IgD-negative memory B cell (primary cell): ENCODE data around the gene TRERF1. TPM values are rescaled to one million over a fixed set of nuclear protein-coding genes. Genes with fewer than 3 reads are reported as not detected.
"Not testable (repeated sequence)": the region's sequence is repeated elsewhere in the genome, so short reads cannot be mapped to it uniquely, and the experiment has no call there.

Experiments
- H3K27ac Mint-ChIP-seq, 3 donors: one replicate each; pipeline ENCODE4 v1.8.0; 2020 to 2022; ENCODE audit warnings: mild to moderate bottlenecking in 3 of 3, mixed read lengths in 3 of 3, moderate library complexity in 1 of 3
- H3K27me3 Mint-ChIP-seq: one replicate; pipeline ENCODE4 v1.8.0; 2021; ENCODE audit warnings: mixed read lengths
- H3K36me3 Mint-ChIP-seq: one replicate; pipeline ENCODE4 v1.8.0; 2020; ENCODE audit warnings: mild to moderate bottlenecking, mixed read lengths
- H3K4me1 Mint-ChIP-seq, 3 donors: one replicate each; pipeline ENCODE4 v1.8.0; 2020 to 2022; ENCODE audit warnings: mixed read lengths in 3 of 3, mild to moderate bottlenecking in 1 of 3
- H3K4me3 Mint-ChIP-seq, 4 donors: one replicate each; pipeline ENCODE4 v1.8.0; 2020 to 2022; ENCODE audit warnings: mild to moderate bottlenecking in 4 of 4, mixed read lengths in 4 of 4, moderate library complexity in 3 of 4
- H3K9me3 Mint-ChIP-seq, 3 donors: one replicate each; pipeline ENCODE4 v1.8.0; 2020 to 2021; ENCODE audit warnings: mixed read lengths in 3 of 3, mild to moderate bottlenecking in 1 of 3
- polyA plus RNA-seq: library from polyadenylated mRNA; unstranded; fragments of 300-500 nt; fragmentation: Illumina TruSeq; gene quantifications from one replicate; pipeline ENCODE4 v1.2.3, GENCODE V29; 2021

Gene TRERF1
- 1.6 TPM for polyA plus RNA-seq

GRCh38 chr6:42451333-42452170, at the start of gene TRERF1:
Gene TRERF1 (minus strand): TSS chr6:42451926. CDS start chr6:42269590, 182,336 bp downstream.
- peaks cover 18 to 36% (median 20%) of the 10 kb centered on the region in 3 donors for H3K4me1 Mint-ChIP-seq

GRCh38 chr6:42498473-42499128, 46.9 kb upstream of the TRERF1 start:
- H3K36me3 Mint-ChIP-seq, result peaks cover 2% of the 10 kb centered on the region
- no peak overlapping the region for H3K27ac Mint-ChIP-seq
- H3K4me3 Mint-ChIP-seq, result peak overlapping the region in 1 of 4 donors; percentile 24
- H3K4me1 Mint-ChIP-seq, result no peaks in the 10 kb centered on the region
- H3K9me3 Mint-ChIP-seq, result peaks cover 1 to 7% (median 4%) of the 10 kb centered on the region in 3 donors
- peaks cover 3% of the 10 kb centered on the region for H3K27me3 Mint-ChIP-seq

More at GRCh38 chr6:42451333-42452170, at the start of gene TRERF1:
- no peaks in the 10 kb centered on the region for H3K27me3 Mint-ChIP-seq
- H3K27ac Mint-ChIP-seq, result peak within 1 kb of the TSS; percentile 47 to 93 (median 55)
- H3K4me3 Mint-ChIP-seq, result peak within 1 kb of the TSS; percentile 84 to 99 (median 98)
- peaks cover 1% of the 10 kb centered on the region for H3K36me3 Mint-ChIP-seq
- no peaks in the 10 kb centered on the region for H3K9me3 Mint-ChIP-seq

GRCh38 chr6:42493914-42494539, 42.3 kb upstream of the TRERF1 start:
- Mint-ChIP-seq H3K36me3 (peaks cover 2% of the 10 kb centered on the region), H3K4me3 (no peak overlapping the region), H3K4me1 (no peaks in the 10 kb centered on the region), H3K27ac (no peak overlapping the region), H3K9me3 (peaks cover 0 to 7% (median 4%) of the 10 kb centered on the region in 3 donors), H3K27me3 (peaks cover 3% of the 10 kb centered on the region)

DNA sequence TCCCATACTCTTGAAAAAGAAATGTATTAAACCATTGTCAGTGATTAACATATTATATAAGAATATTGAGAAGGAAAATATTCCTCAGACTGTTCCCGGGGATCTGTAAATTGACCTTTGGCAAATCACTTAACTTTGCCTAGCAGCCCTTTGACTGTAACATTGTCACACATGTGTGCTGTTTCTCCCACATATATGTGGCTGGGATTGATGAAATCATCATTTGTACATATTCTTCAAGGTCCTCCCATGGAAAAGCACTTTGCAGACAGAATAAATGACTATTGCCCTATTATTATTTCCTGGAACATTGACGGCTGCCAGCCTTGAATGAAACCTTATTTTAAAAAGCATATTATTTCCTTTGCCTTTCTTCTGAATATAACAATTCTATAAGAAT, 36.4 kb upstream of the TRERF1 start:
- Mint-ChIP-seq H3K4me3 (no peak overlapping the region), H3K4me1 (no peaks in the 10 kb centered on the region), H3K27ac (no peak overlapping the region), H3K36me3 (no peaks in the 10 kb centered on the region), H3K9me3 (no peaks in the 10 kb centered on the region), H3K27me3 (no peaks in the 10 kb centered on the region)

- no peak overlapping the region for H3K4me3 Mint-ChIP-seq
- peaks cover 0 to 3% (median 0%) of the 10 kb centered on the region in 3 donors for H3K4me1 Mint-ChIP-seq
- H3K9me3 Mint-ChIP-seq, result no peaks in the 10 kb centered on the region
- no peaks in the 10 kb centered on the region for H3K36me3 Mint-ChIP-seq
- no peaks in the 10 kb centered on the region for H3K27me3 Mint-ChIP-seq
- H3K27ac Mint-ChIP-seq, result no peak overlapping the region
Observed at GRCh38 chr6:42484261-42484660, 32.5 kb upstream of the TRERF1 start.

DNA sequence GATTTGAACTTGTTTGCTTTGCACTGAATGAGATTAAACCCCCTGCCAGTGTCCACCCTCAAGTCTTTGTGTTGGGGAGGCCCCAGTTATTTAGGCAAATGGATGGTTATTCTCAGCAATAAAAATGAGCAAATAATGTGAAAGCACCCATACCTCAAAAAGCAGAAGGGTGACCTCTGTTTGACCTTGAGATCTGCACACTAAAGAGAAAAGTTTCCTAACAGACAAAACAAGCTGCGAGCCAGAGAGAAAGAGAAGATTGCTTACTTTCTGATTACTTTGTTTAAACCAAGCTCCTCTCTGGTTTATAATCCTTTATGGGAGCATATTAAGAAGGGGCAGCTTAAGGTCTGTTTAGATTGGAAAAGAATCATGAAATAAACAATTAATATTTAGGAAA, 30.4 kb upstream of the TRERF1 start:
- no peak overlapping the region for H3K4me3 Mint-ChIP-seq
- no peaks in the 10 kb centered on the region for H3K27me3 Mint-ChIP-seq
- H3K4me1 Mint-ChIP-seq, result peaks cover 0 to 3% (median 0%) of the 10 kb centered on the region in 3 donors
- no peak overlapping the region for H3K27ac Mint-ChIP-seq
- no peaks in the 10 kb centered on the region for H3K9me3 Mint-ChIP-seq
- no peaks in the 10 kb centered on the region for H3K36me3 Mint-ChIP-seq

- Mint-ChIP-seq H3K36me3 (peaks cover 5% of the 10 kb centered on the region), H3K4me1 (peaks cover 0 to 2% (median 0%) of the 10 kb centered on the region in 3 donors), H3K4me3 (no peak overlapping the region), H3K27me3 (peaks cover 3% of the 10 kb centered on the region), H3K27ac (no peak overlapping the region), H3K9me3 (peaks cover 5 to 19% (median 7%) of the 10 kb centered on the region in 3 donors)
Observed at GRCh38 chr6:42471714-42472113, 20.0 kb upstream of the TRERF1 start.

DNA sequence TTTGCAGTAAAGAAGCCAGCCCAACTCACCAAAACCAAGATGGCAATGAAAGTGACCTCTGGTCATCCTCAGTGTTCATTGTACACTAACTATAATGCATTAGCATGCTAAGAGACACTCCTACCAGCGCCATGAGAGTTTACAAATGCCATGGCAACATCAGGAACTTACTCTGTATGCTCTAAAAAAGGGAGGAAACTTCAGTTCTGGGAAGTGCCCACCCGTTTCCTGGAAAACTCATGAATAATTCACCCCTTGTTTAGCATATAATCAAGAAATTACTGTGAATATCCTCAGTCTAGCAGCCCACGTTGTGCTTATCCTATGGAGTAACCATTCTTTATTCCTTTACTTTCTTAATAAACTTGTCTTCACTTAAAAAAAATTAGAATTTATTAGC, 19.4 kb upstream of the TRERF1 start:
- H3K4me1 Mint-ChIP-seq, result peaks cover 0 to 2% (median 0%) of the 10 kb centered on the region in 3 donors
- peaks cover 5% of the 10 kb centered on the region for H3K36me3 Mint-ChIP-seq
- peaks cover 5 to 19% (median 7%) of the 10 kb centered on the region in 3 donors for H3K9me3 Mint-ChIP-seq
- H3K4me3 Mint-ChIP-seq, result no peak overlapping the region
- H3K27me3 Mint-ChIP-seq, result peaks cover 3% of the 10 kb centered on the region
- H3K27ac Mint-ChIP-seq, result no peak overlapping the region

GRCh38 chr6:42468273-42468672, 16.5 kb upstream of the TRERF1 start:
- H3K4me1 Mint-ChIP-seq, result no peaks in the 10 kb centered on the region
- peaks cover 5 to 19% (median 8%) of the 10 kb centered on the region in 3 donors for H3K9me3 Mint-ChIP-seq
- no peak overlapping the region for H3K27ac Mint-ChIP-seq
- peaks cover 5% of the 10 kb centered on the region for H3K36me3 Mint-ChIP-seq
- peaks cover 3% of the 10 kb centered on the region for H3K27me3 Mint-ChIP-seq
- no peak overlapping the region for H3K4me3 Mint-ChIP-seq

DNA sequence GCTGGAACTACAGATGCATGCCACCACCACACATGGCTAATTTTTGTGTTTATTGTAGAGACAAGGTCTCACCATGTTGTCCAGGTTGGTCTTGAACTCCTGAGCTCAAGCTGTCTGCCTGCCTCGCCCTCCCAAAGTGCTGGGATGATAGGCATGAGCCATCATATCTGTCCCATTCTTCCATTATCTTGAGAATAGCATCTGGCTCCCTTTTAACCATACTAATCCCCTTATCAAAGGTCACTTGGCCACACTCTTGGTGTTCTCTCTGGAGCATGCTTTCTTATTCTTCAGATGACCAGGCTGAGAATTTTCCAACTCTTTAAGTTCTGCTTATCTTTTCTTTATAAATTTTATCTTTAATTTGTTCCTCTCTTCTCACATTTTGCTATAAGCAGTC, 15.9 kb upstream of the TRERF1 start:
- H3K36me3 Mint-ChIP-seq, result peaks cover 5% of the 10 kb centered on the region
- peak overlapping the region in 1 of 3 donors; percentile 73 for H3K27ac Mint-ChIP-seq
- H3K4me1 Mint-ChIP-seq, result no peaks in the 10 kb centered on the region
- no peaks in the 10 kb centered on the region for H3K27me3 Mint-ChIP-seq
- peaks cover 5 to 19% (median 8%) of the 10 kb centered on the region in 3 donors for H3K9me3 Mint-ChIP-seq
- H3K4me3 Mint-ChIP-seq, result peak overlapping the region in 1 of 4 donors; percentile 61

GRCh38 chr6:42466470-42466869, 14.7 kb upstream of the TRERF1 start:
- H3K36me3 Mint-ChIP-seq, H3K4me3 Mint-ChIP-seq, H3K4me1 Mint-ChIP-seq, H3K27me3 Mint-ChIP-seq, H3K27ac Mint-ChIP-seq: not testable (repeated sequence)
- H3K9me3 Mint-ChIP-seq, result peaks cover 5 to 19% (median 8%) of the 10 kb centered on the region in 3 donors

DNA sequence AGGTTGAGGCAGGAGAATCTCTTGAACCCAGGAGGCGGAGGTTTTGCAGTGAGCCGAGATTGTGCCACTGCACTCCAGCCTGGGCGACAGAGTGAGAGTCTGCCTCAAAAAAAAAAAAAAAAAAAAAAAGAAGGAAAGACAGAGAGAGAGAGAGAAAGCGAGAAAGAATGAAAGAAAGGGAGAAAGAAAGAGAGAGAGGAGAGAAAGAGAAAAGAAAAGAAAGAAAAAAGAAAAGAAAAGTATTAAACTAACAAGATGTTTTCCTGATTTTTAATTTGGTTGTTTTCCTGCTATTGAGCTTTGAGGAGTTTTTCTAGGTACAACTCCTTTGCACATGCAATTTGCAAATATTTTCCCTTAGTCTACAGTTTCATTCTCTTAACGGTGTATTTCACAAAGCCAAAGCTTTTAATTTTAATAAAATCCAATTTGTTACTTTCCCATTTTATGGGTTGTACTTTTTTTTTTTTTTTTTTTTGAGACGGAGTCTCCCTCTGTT, 10.8 kb upstream of the TRERF1 start:
- H3K27me3 Mint-ChIP-seq, result no peaks in the 10 kb centered on the region
- no peaks in the 10 kb centered on the region for H3K36me3 Mint-ChIP-seq
- peaks cover 0 to 1% (median 0%) of the 10 kb centered on the region in 3 donors for H3K9me3 Mint-ChIP-seq
- no peak overlapping the region for H3K4me3 Mint-ChIP-seq
- no peak overlapping the region for H3K27ac Mint-ChIP-seq
- no peaks in the 10 kb centered on the region for H3K4me1 Mint-ChIP-seq

- H3K4me1 Mint-ChIP-seq, result peaks cover 0 to 2% (median 0%) of the 10 kb centered on the region in 3 donors
- no peak overlapping the region for H3K4me3 Mint-ChIP-seq
- no peaks in the 10 kb centered on the region for H3K36me3 Mint-ChIP-seq
- peaks cover 0 to 1% (median 0%) of the 10 kb centered on the region in 3 donors for H3K9me3 Mint-ChIP-seq
- H3K27ac Mint-ChIP-seq, result no peak overlapping the region
- no peaks in the 10 kb centered on the region for H3K27me3 Mint-ChIP-seq
Observed at GRCh38 chr6:42460883-42461282, 9.2 kb upstream of the TRERF1 start.

DNA sequence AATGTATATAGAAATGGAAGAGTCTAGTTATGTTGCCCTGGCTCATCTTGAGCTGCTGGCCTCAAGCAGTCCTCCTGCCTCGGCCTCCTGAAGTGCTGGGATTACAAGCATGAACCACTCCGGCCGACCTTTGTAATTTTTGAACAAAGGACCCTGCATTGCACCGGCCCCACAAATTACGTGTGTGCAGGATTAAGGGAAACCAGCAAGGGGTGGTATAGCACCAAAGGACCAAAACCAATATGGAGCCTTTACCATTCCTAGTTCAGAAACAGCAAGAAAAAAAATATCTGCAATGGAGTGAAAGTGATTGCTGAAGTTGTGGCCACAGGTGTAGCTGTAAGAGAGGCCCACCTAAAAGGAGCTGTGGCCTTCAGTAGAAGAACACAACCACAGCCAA, 8.2 kb upstream of the TRERF1 start:
- H3K27me3 Mint-ChIP-seq, result no peaks in the 10 kb centered on the region
- H3K9me3 Mint-ChIP-seq, result no peaks in the 10 kb centered on the region

DNA sequence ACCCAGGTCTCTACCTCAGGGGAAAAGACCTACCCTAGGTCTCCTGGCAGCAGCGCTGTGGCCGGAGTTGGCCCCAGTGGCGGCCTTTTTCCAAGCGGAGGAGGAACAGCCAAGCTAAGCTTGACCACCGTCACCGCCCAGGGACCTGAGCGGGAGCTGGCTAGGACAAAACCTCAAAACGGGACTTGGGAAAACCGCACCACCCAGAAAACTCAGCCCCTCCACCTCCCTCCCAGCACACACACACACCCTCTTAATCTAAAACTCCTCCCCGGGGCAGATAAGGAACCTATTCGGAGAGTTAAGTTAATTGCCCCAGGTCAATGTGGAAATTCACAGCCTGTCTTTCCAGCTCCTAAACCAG, 2.7 kb upstream of the TRERF1 start:
- H3K36me3 Mint-ChIP-seq, result no peaks in the 10 kb centered on the region
- H3K4me3 Mint-ChIP-seq, result peak overlapping the region; percentile 85 to 99 (median 94)
- peak overlapping the region; percentile 40 to 91 (median 82) for H3K27ac Mint-ChIP-seq
- no peaks in the 10 kb centered on the region for H3K9me3 Mint-ChIP-seq
- H3K4me1 Mint-ChIP-seq, result peaks cover 8 to 20% (median 14%) of the 10 kb centered on the region in 3 donors
- no peaks in the 10 kb centered on the region for H3K27me3 Mint-ChIP-seq

More for the DNA sequence above, 8.2 kb upstream of the TRERF1 start:
- Mint-ChIP-seq H3K4me3 (no peak overlapping the region), H3K27ac (no peak overlapping the region), H3K36me3 (no peaks in the 10 kb centered on the region), H3K4me1 (peaks cover 0 to 2% (median 0%) of the 10 kb centered on the region in 3 donors)
